Measurements from ENCODE around the gene PTPRG. TPM values are rescaled to one million over a fixed set of nuclear protein-coding genes. Genes with fewer than 3 reads are reported as not detected.

The PTPRG gene
- total RNA-seq, 2 donors from 2014 or later = 33.9 to 39.2 TPM

GRCh38 chr3:61893840-61894566, 332.6 kb downstream of the PTPRG start:
- H3K4me1 ChIP-seq = peaks cover 0 to 18% of the 10 kb centered on the region in 2 donors
- no peaks in the 10 kb centered on the region for H3K36me3 ChIP-seq
- no peak for DNase-seq (ENCODE audit: low spot score)
- H3K27ac ChIP-seq = no peak overlapping the region
- H3K27me3 ChIP-seq = no peaks in the 10 kb centered on the region
- H3K4me3 ChIP-seq = no peak overlapping the region
- TF ChIP-seq, protein P1, sequence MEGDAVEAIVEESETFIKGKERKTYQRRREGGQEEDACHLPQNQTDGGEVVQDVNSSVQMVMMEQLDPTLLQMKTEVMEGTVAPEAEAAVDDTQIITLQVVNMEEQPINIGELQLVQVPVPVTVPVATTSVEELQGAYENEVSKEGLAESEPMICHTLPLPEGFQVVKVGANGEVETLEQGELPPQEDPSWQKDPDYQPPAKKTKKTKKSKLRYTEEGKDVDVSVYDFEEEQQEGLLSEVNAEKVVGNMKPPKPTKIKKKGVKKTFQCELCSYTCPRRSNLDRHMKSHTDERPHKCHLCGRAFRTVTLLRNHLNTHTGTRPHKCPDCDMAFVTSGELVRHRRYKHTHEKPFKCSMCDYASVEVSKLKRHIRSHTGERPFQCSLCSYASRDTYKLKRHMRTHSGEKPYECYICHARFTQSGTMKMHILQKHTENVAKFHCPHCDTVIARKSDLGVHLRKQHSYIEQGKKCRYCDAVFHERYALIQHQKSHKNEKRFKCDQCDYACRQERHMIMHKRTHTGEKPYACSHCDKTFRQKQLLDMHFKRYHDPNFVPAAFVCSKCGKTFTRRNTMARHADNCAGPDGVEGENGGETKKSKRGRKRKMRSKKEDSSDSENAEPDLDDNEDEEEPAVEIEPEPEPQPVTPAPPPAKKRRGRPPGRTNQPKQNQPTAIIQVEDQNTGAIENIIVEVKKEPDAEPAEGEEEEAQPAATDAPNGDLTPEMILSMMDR (IDR thresholded peaks at IDR 0.05) = no peak
- H3K9me3 ChIP-seq = no peaks in the 10 kb centered on the region

GRCh38 chr3:61894988-61895935, 333.9 kb downstream of the PTPRG start:
- Histone ChIP-seq H3K27me3 (no peaks in the 10 kb centered on the region), H3K4me1 (peaks cover 0 to 18% of the 10 kb centered on the region in 2 donors), H3K9me3 (no peaks in the 10 kb centered on the region), H3K36me3 (no peaks in the 10 kb centered on the region), H3K4me3 (no peak overlapping the region), H3K27ac (peak overlapping the region in 1 of 2 donors; percentile 31)
- TF ChIP-seq, protein P1 (IDR thresholded peaks at IDR 0.05) = no peak
- DNase-seq (ENCODE audit: low spot score) = peak; percentile 81

GRCh38 chr3:61896251-61896650, 334.9 kb downstream of the PTPRG start:
- TF ChIP-seq, protein P1 (IDR thresholded peaks at IDR 0.05) = no peak
- DNase-seq (ENCODE audit: low spot score) = no peak
- peaks cover 0 to 18% of the 10 kb centered on the region in 2 donors for H3K4me1 ChIP-seq

GRCh38 chr3:61897848-61898247, 336.5 kb downstream of the PTPRG start:
- no peaks in the 10 kb centered on the region for H3K9me3 ChIP-seq
- no peak overlapping the region for H3K27ac ChIP-seq
- no peaks in the 10 kb centered on the region for H3K27me3 ChIP-seq
- H3K4me3 ChIP-seq = no peak overlapping the region
- no peaks in the 10 kb centered on the region for H3K36me3 ChIP-seq
- no peak for DNase-seq (ENCODE audit: low spot score)
- H3K4me1 ChIP-seq = peaks cover 0 to 18% of the 10 kb centered on the region in 2 donors
- TF ChIP-seq, protein P1 (IDR thresholded peaks at IDR 0.05) = no peak

More at GRCh38 chr3:61896251-61896650, 334.9 kb downstream of the PTPRG start:
- H3K36me3 ChIP-seq = no peaks in the 10 kb centered on the region
- H3K27ac ChIP-seq = no peak overlapping the region
- no peaks in the 10 kb centered on the region for H3K27me3 ChIP-seq
- H3K9me3 ChIP-seq = no peaks in the 10 kb centered on the region
- no peak overlapping the region for H3K4me3 ChIP-seq

DNA sequence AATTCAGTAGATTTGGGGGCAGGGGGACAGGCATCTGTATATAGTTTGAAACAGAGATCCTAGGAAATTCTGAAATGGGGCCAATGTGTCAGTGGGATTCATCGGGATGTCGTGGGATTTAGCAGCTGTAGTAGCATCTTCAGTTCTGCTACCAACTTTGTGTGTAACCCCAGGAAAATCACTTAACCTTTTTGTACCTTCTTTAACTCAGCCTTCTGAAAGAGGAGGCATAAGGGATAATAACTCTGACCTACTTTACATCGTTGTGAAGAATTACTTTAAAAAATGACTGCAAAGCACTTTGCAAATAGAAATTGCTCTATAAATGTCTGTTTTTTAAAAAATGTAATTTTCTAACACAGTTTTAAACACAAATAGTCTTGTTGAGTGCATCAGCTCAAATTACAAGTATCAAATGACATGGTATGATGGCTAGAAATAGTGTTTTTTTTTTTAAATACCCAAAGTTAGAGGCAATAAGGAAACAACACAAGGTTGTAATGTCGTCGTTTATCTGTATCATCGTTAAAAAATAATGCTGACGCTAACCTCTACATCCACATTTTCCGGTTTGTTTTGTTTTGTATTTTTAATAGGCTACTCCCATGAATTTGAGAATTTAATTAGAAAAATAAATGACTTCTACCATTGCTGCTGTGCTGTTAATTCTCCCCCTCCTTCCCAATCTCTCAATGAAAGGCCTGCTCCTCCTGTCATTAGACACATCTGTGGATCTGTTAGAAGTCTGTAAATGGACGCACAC, 338.5 kb downstream of the PTPRG start:
- no peak overlapping the region for H3K27ac ChIP-seq
- no peak for DNase-seq (ENCODE audit: low spot score)
- no peaks in the 10 kb centered on the region for H3K36me3 ChIP-seq
- peaks cover 0 to 29% of the 10 kb centered on the region in 2 donors for H3K4me1 ChIP-seq
- H3K4me3 ChIP-seq = no peak overlapping the region
- TF ChIP-seq, protein P1 (IDR thresholded peaks at IDR 0.05) = no peak
- H3K9me3 ChIP-seq = no peaks in the 10 kb centered on the region
- no peaks in the 10 kb centered on the region for H3K27me3 ChIP-seq
